Tibial artery (tissue), 4 donors: ENCODE data around the gene ATF6B.
"Not testable (repeated sequence)": the region's sequence is repeated elsewhere in the genome, so short reads cannot be mapped to it uniquely, and the experiment has no call there.

Experiments used
- DNase-seq, 2 donors: peaks; one replicate each; pipeline ENCODE4 v3.0.0-alpha.2; 2019
- H3K27ac ChIP-seq, 2 donors: fragments of 200-600 bp; sonication (generic) in 1 of 2; 1 replicate in 1 of 2; 2 replicates in 1 of 2; pipeline ENCODE4 v1.5.1; 2018 to 2019; ENCODE audit warnings: mild to moderate bottlenecking in 1 of 2
- H3K27me3 ChIP-seq, 2 donors: fragments of 200-600 bp; sonication (generic) in 1 of 2; one replicate each; pipeline versions ENCODE4 v1.5.1 to v1.6.0; 2016 to 2019
- H3K36me3 ChIP-seq, 3 donors: fragments of 200-600 bp; sonication (generic) in 2 of 3; one replicate each; pipeline ENCODE4 v1.5.1; 2016 to 2019; ENCODE audit warnings: mild to moderate bottlenecking in 2 of 3
- H3K4me1 ChIP-seq, 4 donors: fragments of 200-600 bp; sonication (generic) in 2 of 4; 1 replicate in 3 of 4; 2 replicates in 1 of 4; pipeline ENCODE4 v1.5.1; 2016 to 2019
- H3K4me3 ChIP-seq, 2 donors: fragments of 200-600 bp; sonication (generic) in 1 of 2; 1 replicate in 1 of 2; 2 replicates in 1 of 2; pipeline ENCODE4 v1.5.1; 2018 to 2019; ENCODE audit warnings: mild to moderate bottlenecking in 2 of 2
- H3K9me3 ChIP-seq, 3 donors: fragments of 200-600 bp; sonication (generic) in 1 of 3; one replicate each; pipeline ENCODE4 v1.5.1; 2016 to 2019
- intact Hi-C: fragments of 100-400 bp; cut with DNase I; formaldehyde crosslinking; loops from one replicate; pipeline ENCODE4 v1.15.0; 2023; ENCODE audit warnings: low total_unique reads
- TF ChIP-seq, protein P1 (sequence below), 2 experiments: fragments of 200-600 bp in 1 of 2; fragments of 450-650 bp in 1 of 2; IDR thresholded peaks; one replicate each; pipeline ENCODE4 v1.5.1; 2017 to 2019; ENCODE audit warnings: antibody characterized with exemption in 2 of 2, mild to moderate bottlenecking in 1 of 2, moderate library complexity in 1 of 2

The ATF6B gene

DNA sequence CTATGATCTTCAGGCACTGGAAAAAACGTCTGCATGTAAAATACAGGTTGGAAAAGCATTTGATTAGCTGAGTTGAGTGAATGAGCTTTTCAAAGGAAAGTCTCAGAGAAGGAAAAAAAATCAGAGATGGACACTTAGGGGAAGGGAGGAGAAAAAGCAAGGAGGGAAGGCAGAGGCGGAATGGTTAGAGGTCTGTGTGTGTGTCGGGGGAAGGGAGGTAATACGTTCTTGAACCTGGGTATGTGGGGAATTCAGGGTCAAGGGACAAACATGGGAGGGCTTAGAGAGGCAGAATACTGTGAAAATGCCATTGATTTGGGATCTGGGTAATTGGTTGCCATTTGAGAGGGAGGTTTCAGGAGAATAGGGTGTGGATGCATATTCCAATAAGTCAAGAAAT lies 18.6 kb upstream of the ATF6B start:
- no peak overlapping the region for H3K27ac ChIP-seq
- H3K27me3 ChIP-seq, result no peaks in the 10 kb centered on the region
- H3K4me3 ChIP-seq, result no peak overlapping the region
- intact Hi-C loops, result no loop called here
- DNase-seq, result no peak
- peaks cover 0 to 18% (median 16%) of the 10 kb centered on the region in 4 donors for H3K4me1 ChIP-seq
- no peaks in the 10 kb centered on the region for H3K9me3 ChIP-seq
- peaks cover 4 to 11% (median 11%) of the 10 kb centered on the region in 3 donors for H3K36me3 ChIP-seq
- TF ChIP-seq, protein P1, sequence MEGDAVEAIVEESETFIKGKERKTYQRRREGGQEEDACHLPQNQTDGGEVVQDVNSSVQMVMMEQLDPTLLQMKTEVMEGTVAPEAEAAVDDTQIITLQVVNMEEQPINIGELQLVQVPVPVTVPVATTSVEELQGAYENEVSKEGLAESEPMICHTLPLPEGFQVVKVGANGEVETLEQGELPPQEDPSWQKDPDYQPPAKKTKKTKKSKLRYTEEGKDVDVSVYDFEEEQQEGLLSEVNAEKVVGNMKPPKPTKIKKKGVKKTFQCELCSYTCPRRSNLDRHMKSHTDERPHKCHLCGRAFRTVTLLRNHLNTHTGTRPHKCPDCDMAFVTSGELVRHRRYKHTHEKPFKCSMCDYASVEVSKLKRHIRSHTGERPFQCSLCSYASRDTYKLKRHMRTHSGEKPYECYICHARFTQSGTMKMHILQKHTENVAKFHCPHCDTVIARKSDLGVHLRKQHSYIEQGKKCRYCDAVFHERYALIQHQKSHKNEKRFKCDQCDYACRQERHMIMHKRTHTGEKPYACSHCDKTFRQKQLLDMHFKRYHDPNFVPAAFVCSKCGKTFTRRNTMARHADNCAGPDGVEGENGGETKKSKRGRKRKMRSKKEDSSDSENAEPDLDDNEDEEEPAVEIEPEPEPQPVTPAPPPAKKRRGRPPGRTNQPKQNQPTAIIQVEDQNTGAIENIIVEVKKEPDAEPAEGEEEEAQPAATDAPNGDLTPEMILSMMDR (IDR thresholded peaks at IDR 0.05), result no peak

DNA sequence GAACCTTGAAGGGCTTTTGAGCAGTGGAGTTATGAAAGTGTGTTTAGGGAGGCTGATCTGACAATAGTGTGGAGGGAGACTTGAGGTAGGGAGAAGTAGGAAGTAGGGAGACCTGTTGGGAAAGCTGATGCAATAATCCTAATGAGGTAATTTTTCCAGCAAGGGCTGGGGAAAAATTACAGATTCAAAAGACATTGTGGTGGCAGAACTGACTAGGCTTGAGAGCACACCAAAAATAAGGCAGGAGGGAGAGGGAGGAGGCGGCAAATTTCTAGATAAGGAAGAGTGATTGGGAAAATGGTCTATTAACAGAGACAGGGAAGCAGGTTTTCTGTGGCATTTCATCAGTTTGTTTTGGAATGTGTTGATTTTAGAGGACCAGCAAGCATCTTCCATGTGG lies 18.2 kb upstream of the ATF6B start:
- no peak for DNase-seq
- H3K27me3 ChIP-seq, result no peaks in the 10 kb centered on the region
- peaks cover 0 to 15% (median 15%) of the 10 kb centered on the region in 4 donors for H3K4me1 ChIP-seq
- TF ChIP-seq, protein P1 (IDR thresholded peaks at IDR 0.05), result no peak
- no peaks in the 10 kb centered on the region for H3K9me3 ChIP-seq
- no peak overlapping the region for H3K4me3 ChIP-seq
- intact Hi-C loops, result no loop called here
- peaks cover 4 to 11% (median 11%) of the 10 kb centered on the region in 3 donors for H3K36me3 ChIP-seq
- no peak overlapping the region for H3K27ac ChIP-seq

DNA sequence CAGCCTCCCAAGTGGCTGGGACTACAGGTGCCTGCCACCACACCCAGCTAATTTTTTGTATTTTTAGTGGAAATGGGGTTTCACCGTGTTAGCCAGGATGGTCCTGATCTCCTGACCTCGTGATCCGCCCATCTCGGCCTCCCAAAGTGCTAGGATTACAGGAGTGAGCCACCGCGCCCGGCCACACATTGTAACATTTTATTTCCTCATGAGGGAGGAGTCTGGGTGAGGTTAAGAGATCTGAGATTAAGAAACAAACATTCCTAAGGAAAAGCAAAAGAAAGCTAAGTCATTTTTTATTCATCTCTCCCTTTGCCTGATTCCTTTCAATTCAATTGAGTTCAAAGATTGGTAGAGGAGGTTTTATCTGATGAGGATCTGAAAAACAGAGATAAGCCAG lies 16.2 kb upstream of the ATF6B start:
- H3K4me3 ChIP-seq, H3K4me1 ChIP-seq, intact Hi-C loops, DNase-seq, H3K9me3 ChIP-seq, H3K27me3 ChIP-seq, H3K27ac ChIP-seq, H3K36me3 ChIP-seq: not testable (repeated sequence)

DNA sequence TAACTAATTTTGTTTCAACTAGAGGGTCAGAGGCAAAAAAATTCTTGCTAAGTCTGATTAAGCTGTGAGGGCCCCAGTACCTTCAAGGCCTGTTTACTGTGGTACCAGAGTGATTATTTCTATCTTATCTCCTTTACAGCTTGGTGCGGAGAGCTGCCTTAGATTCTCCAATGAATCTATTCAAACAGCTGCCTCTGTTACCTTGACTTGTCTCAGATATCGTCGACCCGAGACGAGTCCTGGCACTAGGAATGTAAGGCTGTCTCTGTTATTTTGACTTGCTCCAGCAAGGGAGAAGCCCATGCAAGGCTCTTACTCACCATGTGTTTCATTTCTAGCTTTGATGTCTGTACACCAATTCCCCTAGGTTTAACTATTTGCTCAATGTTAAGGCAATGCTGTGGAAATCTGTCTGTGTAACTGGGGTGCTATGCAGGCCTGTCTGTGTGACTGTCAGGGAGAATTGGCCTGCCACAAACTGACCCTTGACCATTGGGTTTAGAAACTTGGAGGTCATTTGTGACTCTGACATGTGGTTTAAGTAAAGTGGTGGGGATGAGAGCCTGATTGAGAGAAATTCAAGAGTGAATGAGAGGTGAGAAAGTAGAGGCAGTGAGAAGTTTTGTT lies 12.5 kb upstream of the ATF6B start:
- no peak overlapping the region for H3K4me3 ChIP-seq
- no peak for DNase-seq
- H3K4me1 ChIP-seq, result no peaks in the 10 kb centered on the region
- H3K36me3 ChIP-seq, result no peaks in the 10 kb centered on the region
- no peaks in the 10 kb centered on the region for H3K27me3 ChIP-seq
- TF ChIP-seq, protein P1 (IDR thresholded peaks at IDR 0.05), result no peak
- H3K9me3 ChIP-seq, result no peaks in the 10 kb centered on the region
- no peak overlapping the region for H3K27ac ChIP-seq
- intact Hi-C loops, result no loop called here

DNA sequence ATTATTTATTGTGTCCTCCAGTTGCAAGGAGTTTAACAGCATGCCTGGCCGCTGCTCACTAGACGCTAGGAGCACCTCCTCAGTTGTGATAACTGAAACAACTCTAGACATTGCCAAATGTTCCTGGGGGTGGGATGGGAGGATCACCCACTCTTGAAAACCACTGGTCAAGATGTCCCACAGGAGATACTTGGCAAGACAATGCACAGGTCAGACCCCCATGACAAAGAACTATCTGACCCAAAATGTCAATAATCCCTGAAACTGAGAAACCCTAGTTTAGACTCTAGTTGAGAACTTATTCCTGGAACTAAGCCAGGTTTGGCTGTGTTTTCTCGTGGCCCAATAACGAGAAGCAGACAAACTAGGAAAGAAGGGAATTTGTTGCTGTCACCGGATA lies 11.5 kb upstream of the ATF6B start:
- intact Hi-C loops, result no loop called here
- H3K9me3 ChIP-seq, result no peaks in the 10 kb centered on the region
- H3K27me3 ChIP-seq, result no peaks in the 10 kb centered on the region
- no peaks in the 10 kb centered on the region for H3K36me3 ChIP-seq
- no peak for DNase-seq
- H3K27ac ChIP-seq, result no peak overlapping the region
- TF ChIP-seq, protein P1 (IDR thresholded peaks at IDR 0.05), result no peak
- no peak overlapping the region for H3K4me3 ChIP-seq
- H3K4me1 ChIP-seq, result no peaks in the 10 kb centered on the region

DNA sequence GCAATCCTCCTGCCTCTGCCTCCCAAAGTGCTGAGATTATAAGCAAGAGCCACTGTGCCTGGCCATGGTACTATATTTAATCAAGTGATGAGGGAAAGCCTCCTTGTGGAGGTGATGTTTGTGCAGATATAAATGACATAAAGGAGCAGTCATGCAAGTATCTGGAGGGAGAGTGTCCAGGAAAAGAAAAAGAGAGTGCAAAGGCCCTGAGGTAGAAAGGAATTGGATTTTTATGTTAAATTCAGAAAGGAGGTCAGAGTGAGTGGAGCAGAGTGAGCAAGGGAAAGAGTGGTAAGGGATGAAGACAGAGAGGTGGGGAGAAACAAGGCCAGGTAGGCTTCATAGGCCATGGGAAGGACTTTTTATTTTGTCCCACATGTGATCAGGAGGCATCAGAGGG lies 9.4 kb upstream of the ATF6B start:
- Histone ChIP-seq H3K36me3 (no peaks in the 10 kb centered on the region), H3K4me3 (no peak overlapping the region), H3K4me1 (no peaks in the 10 kb centered on the region), H3K27ac (no peak overlapping the region), H3K9me3 (no peaks in the 10 kb centered on the region), H3K27me3 (no peaks in the 10 kb centered on the region)
- intact Hi-C loops, result no loop called here
- no peak for DNase-seq
- TF ChIP-seq, protein P1 (IDR thresholded peaks at IDR 0.05), result no peak
